Cardiac muscle cell (in vitro differentiated cells and primary cell): ENCODE results near the gene ZBTB17. TPM values are rescaled to one million over a fixed set of nuclear protein-coding genes. Genes with fewer than 3 reads are reported as not detected.
A peak's percentile ranks its signal among the peaks of the same experiment; 100 is the strongest.
"Not testable (repeated sequence)": the region's sequence is repeated elsewhere in the genome, so short reads cannot be mapped to it uniquely, and the experiment has no call there.

Experiments used
- DNase-seq, 2 donors: peaks; one replicate each; pipeline versions ENCODE4 v3.0.0 to v3.0.0-alpha.2; 2010 to 2017; ENCODE audit warnings: low read depth in 1 of 2, low spot score in 1 of 2
- H3K27ac ChIP-seq: fragments of 200-600 bp; sonication (generic); 2 replicates; pipeline ENCODE4 v1.5.1; 2016
- H3K27me3 ChIP-seq: fragments of 200-600 bp; sonication (generic); 2 replicates; pipeline ENCODE4 v1.6.0; 2016; ENCODE audit warnings: control low read depth
- H3K36me3 ChIP-seq: fragments of 200-600 bp; sonication (generic); 2 replicates; pipeline ENCODE4 v1.5.1; 2016; ENCODE audit warnings: control low read depth
- H3K4me1 ChIP-seq: fragments of 200-600 bp; sonication (generic); 2 replicates; pipeline ENCODE4 v1.8.1; 2017; ENCODE audit warnings: low read depth, mild to moderate bottlenecking, mixed run types
- H3K4me3 ChIP-seq: fragments of 200-600 bp; sonication (generic); 2 replicates; pipeline ENCODE4 v1.5.1; 2016; ENCODE audit warnings: mild to moderate bottlenecking
- H3K9me3 ChIP-seq: fragments of 200-600 bp; sonication (generic); 2 replicates; pipeline ENCODE4 v1.5.1; 2017; ENCODE audit warnings: low read depth, mild to moderate bottlenecking, control low read depth
- CTCF ChIP-seq: IDR thresholded peaks from 2 replicates; pipeline ENCODE4 v1.5.1; 2012; ENCODE audit warnings: low read depth, mild to moderate bottlenecking, low read length
- polyA plus RNA-seq: library from polyadenylated mRNA; unstranded; fragments of >200 nt; fragmentation: Nextera tagmentation; extraction: Ambion mirVana; gene quantifications from 2 replicates; pipeline ENCODE4 v1.2.1, GENCODE V29; 2016
- total RNA-seq: library from RNA; depleted of rRNA; stranded (reverse); fragments of >200 nt; gene quantifications from 2 replicates; pipeline ENCODE4 v1.2.3, GENCODE V29; 2016

Gene ZBTB17
- total and polyA plus RNA-seq, 2 experiments from 2014 or later = 47.1 to 64.0 TPM

GRCh38 chr1:15899266-15899665, 76.6 kb downstream of the ZBTB17 start:
- no peak for DNase-seq
- no peaks in the 10 kb centered on the region for H3K36me3 ChIP-seq
- H3K4me1 ChIP-seq = peaks cover 3% of the 10 kb centered on the region
- no peak overlapping the region for H3K4me3 ChIP-seq
- no peak overlapping the region for H3K27ac ChIP-seq
- H3K27me3 ChIP-seq = no peaks in the 10 kb centered on the region
- no peak for TF ChIP-seq CTCF
- no peaks in the 10 kb centered on the region for H3K9me3 ChIP-seq

GRCh38 chr1:15896841-15897610, 78.9 kb downstream of the ZBTB17 start:
- not testable (repeated sequence) for DNase-seq, H3K4me3 ChIP-seq, H3K36me3 ChIP-seq, H3K9me3 ChIP-seq, H3K27me3 ChIP-seq, H3K27ac ChIP-seq
- peaks cover 12% of the 10 kb centered on the region for H3K4me1 ChIP-seq

GRCh38 chr1:15895233-15895632, 80.7 kb downstream of the ZBTB17 start:
- Histone ChIP-seq H3K4me1 (peaks cover 12% of the 10 kb centered on the region), H3K36me3 (no peaks in the 10 kb centered on the region), H3K4me3 (no peak overlapping the region), H3K27ac (no peak overlapping the region), H3K9me3 (no peaks in the 10 kb centered on the region), H3K27me3 (no peaks in the 10 kb centered on the region)
- no peak for TF ChIP-seq CTCF
- peak in 1 of 2 donors; percentile 8 for DNase-seq

GRCh38 chr1:15892857-15893599, 82.9 kb downstream of the ZBTB17 start:
- peak overlapping the region; percentile 30 for H3K27ac ChIP-seq
- DNase-seq = peak; percentile 19 to 29
- not testable (repeated sequence) for H3K4me3 ChIP-seq, H3K36me3 ChIP-seq, H3K27me3 ChIP-seq, H3K9me3 ChIP-seq
- peaks cover 12% of the 10 kb centered on the region for H3K4me1 ChIP-seq

Other genes starting within 250 kb of the ZBTB17 start
- gene SLC25A34, start 239.8 kb downstream of the ZBTB17 start, total RNA-seq = 6.7 and 6.9 TPM in 2 replicates
- gene SLC25A34, start 239.8 kb downstream of the ZBTB17 start, polyA plus RNA-seq = 1.8 and 2.0 TPM in 2 replicates
- gene TMEM82, start 233.6 kb downstream of the ZBTB17 start, total RNA-seq = 0.51 TPM in 1 of 2 replicates, not detected in the other
- gene TMEM82, start 233.6 kb downstream of the ZBTB17 start, polyA plus RNA-seq = not detected in 2 replicates
- 141 and 186 TPM in 2 replicates for gene FBLIM1, start 217.3 kb downstream of the ZBTB17 start, total RNA-seq
- 91.6 and 157 TPM in 2 replicates for gene FBLIM1, start 217.3 kb downstream of the ZBTB17 start, polyA plus RNA-seq
- 3.9 and 5.0 TPM in 2 replicates for gene UQCRHL, start 168.5 kb downstream of the ZBTB17 start, total RNA-seq
- 2.5 and 3.2 TPM in 2 replicates for gene UQCRHL, start 168.5 kb downstream of the ZBTB17 start, polyA plus RNA-seq
- gene SPEN, start 128.4 kb downstream of the ZBTB17 start, total RNA-seq = 14.8 and 31.6 TPM in 2 replicates
- gene SPEN, start 128.4 kb downstream of the ZBTB17 start, polyA plus RNA-seq = 25.8 and 35.4 TPM in 2 replicates
- gene SRARP, start 28.1 kb upstream of the ZBTB17 start, total RNA-seq = 0.12 TPM in 1 of 2 replicates, not detected in the other
- gene SRARP, start 28.1 kb upstream of the ZBTB17 start, polyA plus RNA-seq = not detected in 2 replicates
- 509 and 744 TPM in 2 replicates for gene HSPB7, start 41.9 kb upstream of the ZBTB17 start, total RNA-seq
- 1,782 and 2,165 TPM in 2 replicates for gene HSPB7, start 41.9 kb upstream of the ZBTB17 start, polyA plus RNA-seq
- 5.8 and 16.3 TPM in 2 replicates for gene CLCNKA, start 45.9 kb upstream of the ZBTB17 start, total RNA-seq
- 12.8 and 25.5 TPM in 2 replicates for gene CLCNKA, start 45.9 kb upstream of the ZBTB17 start, polyA plus RNA-seq
- 19.0 and 55.6 TPM in 2 replicates for gene CLCNKB, start 67.7 kb upstream of the ZBTB17 start, total RNA-seq
- 24.8 and 84.3 TPM in 2 replicates for gene CLCNKB, start 67.7 kb upstream of the ZBTB17 start, polyA plus RNA-seq
- gene FAM131C, start 97.5 kb upstream of the ZBTB17 start, total RNA-seq = 6.0 and 10.9 TPM in 2 replicates
- gene FAM131C, start 97.5 kb upstream of the ZBTB17 start, polyA plus RNA-seq = 10.4 and 21.3 TPM in 2 replicates
- gene EPHA2, start 180.0 kb upstream of the ZBTB17 start, total RNA-seq = 21.6 and 26.2 TPM in 2 replicates
- 9.8 and 14.0 TPM in 2 replicates for gene EPHA2, start 180.0 kb upstream of the ZBTB17 start, polyA plus RNA-seq
- gene ARHGEF19, start 236.6 kb upstream of the ZBTB17 start, total RNA-seq = 3.5 and 4.0 TPM in 2 replicates
- gene ARHGEF19, start 236.6 kb upstream of the ZBTB17 start, polyA plus RNA-seq = 6.7 and 11.6 TPM in 2 replicates